WTC11 (cell line): Measurements from ENCODE around the gene STX18. TPM values are rescaled to one million over a fixed set of nuclear protein-coding genes. Genes with fewer than 3 reads are reported as not detected.

Experiments used
- ATAC-seq: fragments of 200-7000 bp; cut with Tn5 transposase; 2 replicates; pipeline ENCODE4 v1.10.0; 2021; ENCODE audit warnings: mild to moderate bottlenecking, moderate library complexity
- CTCF ChIA-PET: fragments of 300-600 bp; sonication (Branson Sonifier 250); formaldehyde crosslinking; loops from one replicate; lab custom pipeline; 2021; ENCODE audit warnings: antibody characterized with exemption; lab: Charles Lee
- POLR2A ChIA-PET: fragments of 350-600 bp; sonication (Branson Sonifier 250); formaldehyde crosslinking; loops from one replicate; lab custom pipeline; 2021; ENCODE audit warnings: antibody characterized with exemption; lab: Charles Lee
- DNase-seq: peaks from one replicate; pipeline ENCODE4 v3.0.0; 2021; ENCODE audit warnings: low spot score
- H3K27ac Mint-ChIP-seq: 2 replicates; pipeline ENCODE4 v1.8.0; 2021; ENCODE audit warnings: mixed read lengths
- H3K27me3 Mint-ChIP-seq: 2 replicates; pipeline ENCODE4 v1.8.0; 2021; ENCODE audit warnings: low read depth, mild to moderate bottlenecking, moderate library complexity, mixed read lengths
- H3K36me3 Mint-ChIP-seq: 2 replicates; pipeline ENCODE4 v1.8.0; 2021; ENCODE audit warnings: mixed read lengths
- H3K4me1 Mint-ChIP-seq: 2 replicates; pipeline ENCODE4 v1.8.0; 2022; ENCODE audit warnings: mixed read lengths
- H3K4me3 Mint-ChIP-seq: 2 replicates; pipeline ENCODE4 v1.8.0; 2021; ENCODE audit warnings: mild to moderate bottlenecking, moderate library complexity, mixed read lengths
- H3K9me3 Mint-ChIP-seq: 2 replicates; pipeline ENCODE4 v1.8.0; 2021; ENCODE audit warnings: mixed read lengths
- E2F1 ChIP-seq: sonication (generic); formaldehyde crosslinking; IDR thresholded peaks from 2 replicates; pipeline ENCODE4 v1.8.0; 2022; ENCODE audit warnings: mild to moderate bottlenecking, missing genetic modification reagents
- HMGXB4 ChIP-seq: sonication (generic); formaldehyde crosslinking; IDR thresholded peaks from 2 replicates; pipeline ENCODE4 v1.8.1; 2023; ENCODE audit warnings: mild to moderate bottlenecking, moderate library complexity, missing genetic modification reagents
- JUN ChIP-seq: sonication (generic); formaldehyde crosslinking; IDR thresholded peaks from 2 replicates; pipeline ENCODE4 v1.8.0; 2023; ENCODE audit warnings: mild to moderate bottlenecking, missing genetic modification reagents
- NFATC4 ChIP-seq: fragments of 250-450 bp; sonication (Bioruptor Pico); IDR thresholded peaks from 2 replicates; pipeline ENCODE4 v1.9.0; 2021; ENCODE audit warnings: mild to moderate bottlenecking
- NFE2L1 ChIP-seq: sonication (generic); formaldehyde crosslinking; IDR thresholded peaks from 2 replicates; pipeline ENCODE4 v1.8.1; 2023; ENCODE audit warnings: missing genetic modification reagents
- PRRX2 ChIP-seq: fragments of 250-450 bp; sonication (Bioruptor Pico); IDR thresholded peaks from 2 replicates; pipeline ENCODE4 v1.8.0; 2021; ENCODE audit warnings: mild to moderate bottlenecking
- RORB ChIP-seq: fragments of 250-450 bp; sonication (Bioruptor Pico); IDR thresholded peaks from 2 replicates; pipeline ENCODE4 v1.9.0; 2021; ENCODE audit warnings: mild to moderate bottlenecking
- TEAD4 ChIP-seq: sonication (generic); formaldehyde crosslinking; IDR thresholded peaks from 2 replicates; pipeline ENCODE4 v1.8.0; 2022; ENCODE audit warnings: mild to moderate bottlenecking, missing genetic modification reagents
- USF1 ChIP-seq: sonication (generic); formaldehyde crosslinking; IDR thresholded peaks from 2 replicates; pipeline ENCODE4 v1.8.0; 2022; ENCODE audit warnings: mild to moderate bottlenecking, missing genetic modification reagents
- ZBTB21 ChIP-seq: sonication (generic); formaldehyde crosslinking; IDR thresholded peaks from 2 replicates; pipeline ENCODE4 v1.8.1; 2023; ENCODE audit warnings: mild to moderate bottlenecking, missing genetic modification reagents, borderline replicate concordance
- ZNF219 ChIP-seq: sonication (generic); formaldehyde crosslinking; IDR thresholded peaks from 2 replicates; pipeline ENCODE4 v1.8.0; 2023; ENCODE audit warnings: missing genetic modification reagents, mild to moderate bottlenecking, borderline replicate concordance
- ZNF317 ChIP-seq: sonication (generic); formaldehyde crosslinking; IDR thresholded peaks from 2 replicates; pipeline ENCODE4 v1.8.1; 2023; ENCODE audit warnings: low read depth, mild to moderate bottlenecking, moderate library complexity, missing genetic modification reagents, borderline replicate concordance
- ZNF416 ChIP-seq: fragments of 250-450 bp; sonication (Bioruptor Pico); IDR thresholded peaks from 2 replicates; pipeline ENCODE4 v1.9.0; 2021; ENCODE audit warnings: mild to moderate bottlenecking, inconsistent platforms
- ZNF532 ChIP-seq: fragments of 250-450 bp; sonication (Bioruptor Pico); IDR thresholded peaks from 2 replicates; pipeline ENCODE4 v1.9.0; 2021; ENCODE audit warnings: mild to moderate bottlenecking, borderline replicate concordance
- total RNA-seq: library from RNA; stranded (reverse); gene quantifications from 3 replicates; pipeline ENCODE4 v1.2.3, GENCODE V29; 2021
- TF ChIP-seq, protein P1 (sequence below): sonication (generic); formaldehyde crosslinking; IDR thresholded peaks from 2 replicates; pipeline ENCODE4 v1.8.1; 2023; ENCODE audit warnings: mild to moderate bottlenecking, missing genetic modification reagents, borderline replicate concordance

The STX18 gene
- total RNA-seq, 1 experiment from 2014 or later: 16.9 TPM

DNA sequence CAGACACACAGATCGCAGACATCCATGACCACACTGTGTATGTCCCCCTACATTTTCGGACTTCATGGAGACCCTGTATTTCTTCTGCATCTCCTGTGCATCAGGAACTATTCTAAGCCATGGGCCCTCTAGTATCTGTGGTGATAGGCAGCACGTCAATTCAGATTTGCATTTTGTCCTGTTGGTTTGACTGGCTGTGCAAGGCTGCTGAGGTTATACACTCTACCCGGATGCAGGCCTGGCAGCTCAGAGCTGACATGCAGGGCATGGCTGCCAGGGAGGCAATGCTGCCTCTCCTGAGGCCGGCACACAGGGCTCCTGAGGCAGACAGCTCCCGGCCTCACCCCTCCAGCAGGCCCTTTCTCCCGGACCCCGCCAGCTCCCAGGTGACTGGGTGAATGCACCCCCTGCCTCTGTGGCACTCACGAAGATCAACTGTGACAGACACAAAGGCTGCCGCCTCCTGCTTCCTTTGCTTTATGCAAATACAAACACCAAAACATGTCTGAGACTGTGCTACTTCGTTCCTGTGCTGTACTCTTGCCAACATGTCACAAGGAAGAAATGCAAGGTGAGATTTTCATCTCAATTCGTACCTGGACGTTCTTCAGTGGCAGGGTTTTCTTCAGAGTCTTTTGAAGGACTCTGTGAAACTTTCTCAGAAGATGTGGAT lies 103.9 kb downstream of the STX18 start:
- Mint-ChIP-seq H3K4me3 (no peak overlapping the region), H3K9me3 (no peaks in the 10 kb centered on the region), H3K27ac (no peak overlapping the region; the same call in 1 of the 2 replicates), H3K36me3 (peaks cover 3% of the 10 kb centered on the region; the same call in 1 of the 2 replicates), H3K4me1 (no peaks in the 10 kb centered on the region), H3K27me3 (no peaks in the 10 kb centered on the region; the same call in 1 of the 2 replicates)
- ATAC-seq: no peak
- no peak for DNase-seq
- TF ChIP-seq TEAD4 (CRISPR knock-in tag) (no peak), ZNF416 (no peak), USF1 (CRISPR knock-in tag) (no peak), PRRX2 (CRISPR knock-in tag) (no peak), JUN (CRISPR knock-in tag) (no peak), HMGXB4 (no peak), NFATC4 (CRISPR knock-in tag) (no peak), RORB (no peak), E2F1 (CRISPR knock-in tag) (no peak), ZNF317 (CRISPR knock-in tag) (no peak), ZNF532 (CRISPR knock-in tag) (no peak), NFE2L1 (CRISPR knock-in tag) (no peak), ZNF219 (CRISPR knock-in tag) (no peak), ZBTB21 (CRISPR knock-in tag) (no peak)
- TF ChIP-seq, protein P1, sequence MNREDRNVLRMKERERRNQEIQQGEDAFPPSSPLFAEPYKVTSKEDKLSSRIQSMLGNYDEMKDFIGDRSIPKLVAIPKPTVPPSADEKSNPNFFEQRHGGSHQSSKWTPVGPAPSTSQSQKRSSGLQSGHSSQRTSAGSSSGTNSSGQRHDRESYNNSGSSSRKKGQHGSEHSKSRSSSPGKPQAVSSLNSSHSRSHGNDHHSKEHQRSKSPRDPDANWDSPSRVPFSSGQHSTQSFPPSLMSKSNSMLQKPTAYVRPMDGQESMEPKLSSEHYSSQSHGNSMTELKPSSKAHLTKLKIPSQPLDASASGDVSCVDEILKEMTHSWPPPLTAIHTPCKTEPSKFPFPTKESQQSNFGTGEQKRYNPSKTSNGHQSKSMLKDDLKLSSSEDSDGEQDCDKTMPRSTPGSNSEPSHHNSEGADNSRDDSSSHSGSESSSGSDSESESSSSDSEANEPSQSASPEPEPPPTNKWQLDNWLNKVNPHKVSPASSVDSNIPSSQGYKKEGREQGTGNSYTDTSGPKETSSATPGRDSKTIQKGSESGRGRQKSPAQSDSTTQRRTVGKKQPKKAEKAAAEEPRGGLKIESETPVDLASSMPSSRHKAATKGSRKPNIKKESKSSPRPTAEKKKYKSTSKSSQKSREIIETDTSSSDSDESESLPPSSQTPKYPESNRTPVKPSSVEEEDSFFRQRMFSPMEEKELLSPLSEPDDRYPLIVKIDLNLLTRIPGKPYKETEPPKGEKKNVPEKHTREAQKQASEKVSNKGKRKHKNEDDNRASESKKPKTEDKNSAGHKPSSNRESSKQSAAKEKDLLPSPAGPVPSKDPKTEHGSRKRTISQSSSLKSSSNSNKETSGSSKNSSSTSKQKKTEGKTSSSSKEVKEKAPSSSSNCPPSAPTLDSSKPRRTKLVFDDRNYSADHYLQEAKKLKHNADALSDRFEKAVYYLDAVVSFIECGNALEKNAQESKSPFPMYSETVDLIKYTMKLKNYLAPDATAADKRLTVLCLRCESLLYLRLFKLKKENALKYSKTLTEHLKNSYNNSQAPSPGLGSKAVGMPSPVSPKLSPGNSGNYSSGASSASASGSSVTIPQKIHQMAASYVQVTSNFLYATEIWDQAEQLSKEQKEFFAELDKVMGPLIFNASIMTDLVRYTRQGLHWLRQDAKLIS (CRISPR knock-in tag): no peak
- ChIA-PET CTCF (no interaction called here), POLR2A (no interaction called here)
